ENCODE results near the gene SOBP.

Gene SOBP

GRCh38 chr6:107555449-107555848, 65.5 kb downstream of the SOBP start:
- no peak for DNase-seq (ENCODE audit: low read depth, low spot score)
- no peak overlapping the region for H3K4me3 ChIP-seq (ENCODE audit: insufficient read length, low read depth)

GRCh38 chr6:107556082-107556481, 66.2 kb downstream of the SOBP start:
- H3K27me3 ChIP-seq (ENCODE audit: insufficient read depth, insufficient read length) = no peaks in the 10 kb centered on the region

More at GRCh38 chr6:107555449-107555848, 65.5 kb downstream of the SOBP start:
- Histone ChIP-seq H3K27me3 (ENCODE audit: insufficient read depth, insufficient read length) (no peaks in the 10 kb centered on the region), H3K9me3 (ENCODE audit: insufficient read depth, low read length) (no peaks in the 10 kb centered on the region), H3K9ac (ENCODE audit: insufficient read length, low read depth) (no peak overlapping the region), H3K4me1 (ENCODE audit: insufficient read depth, insufficient read length) (peaks cover 2% of the 10 kb centered on the region), H3K36me3 (ENCODE audit: insufficient read depth, insufficient read length, low read length) (no peaks in the 10 kb centered on the region)
- no peak for TF ChIP-seq SUZ12 (IDR thresholded peaks at IDR 0.05; ENCODE audit: extremely low read depth, insufficient read depth, insufficient read length)
- TF ChIP-seq YY1 (IDR thresholded peaks at IDR 0.05; ENCODE audit: insufficient read depth, insufficient read length) = no peak
- TF ChIP-seq ZNF274 (IDR thresholded peaks at IDR 0.05; ENCODE audit: low read depth, low read length) = no peak

DNA sequence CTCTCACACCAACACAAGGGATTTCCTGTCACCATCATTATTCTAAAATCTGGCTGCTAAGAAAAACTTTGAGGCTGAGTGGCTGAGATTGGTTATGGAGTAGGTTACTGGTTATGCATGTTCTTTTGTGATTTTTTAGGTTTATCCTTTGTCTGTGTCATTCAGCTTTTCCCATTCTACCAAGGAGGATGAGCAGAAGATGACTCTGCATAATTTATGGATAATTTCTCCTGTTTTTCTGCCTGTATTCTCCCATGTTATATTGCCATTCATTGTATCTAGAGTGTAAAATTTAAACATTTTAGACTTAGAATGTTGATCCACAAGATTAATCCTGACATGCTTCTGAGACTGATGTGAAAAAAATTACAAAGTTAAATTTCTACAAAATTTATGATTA, 67.8 kb downstream of the SOBP start:
- H3K36me3 ChIP-seq (ENCODE audit: insufficient read depth, insufficient read length, low read length) = no peaks in the 10 kb centered on the region
- no peak for DNase-seq (ENCODE audit: low read depth, low spot score)
- H3K4me1 ChIP-seq (ENCODE audit: insufficient read depth, insufficient read length) = peaks cover 2% of the 10 kb centered on the region
- H3K4me3 ChIP-seq (ENCODE audit: insufficient read length, low read depth) = no peak overlapping the region
- H3K27me3 ChIP-seq (ENCODE audit: insufficient read depth, insufficient read length) = no peaks in the 10 kb centered on the region
- no peaks in the 10 kb centered on the region for H3K9me3 ChIP-seq (ENCODE audit: insufficient read depth, low read length)
- no peak overlapping the region for H3K9ac ChIP-seq (ENCODE audit: insufficient read length, low read depth)
- TF ChIP-seq SUZ12 (IDR thresholded peaks at IDR 0.05; ENCODE audit: extremely low read depth, insufficient read depth, insufficient read length) (no peak), ZNF274 (IDR thresholded peaks at IDR 0.05; ENCODE audit: low read depth, low read length) (no peak), YY1 (IDR thresholded peaks at IDR 0.05; ENCODE audit: insufficient read depth, insufficient read length) (no peak)

More at GRCh38 chr6:107556082-107556481, 66.2 kb downstream of the SOBP start:
- no peak overlapping the region for H3K4me3 ChIP-seq (ENCODE audit: insufficient read length, low read depth)
- peaks cover 2% of the 10 kb centered on the region for H3K4me1 ChIP-seq (ENCODE audit: insufficient read depth, insufficient read length)
- TF ChIP-seq ZNF274 (IDR thresholded peaks at IDR 0.05; ENCODE audit: low read depth, low read length) = no peak
- TF ChIP-seq YY1 (IDR thresholded peaks at IDR 0.05; ENCODE audit: insufficient read depth, insufficient read length) = no peak
- TF ChIP-seq SUZ12 (IDR thresholded peaks at IDR 0.05; ENCODE audit: extremely low read depth, insufficient read depth, insufficient read length) = no peak
- H3K9ac ChIP-seq (ENCODE audit: insufficient read length, low read depth) = no peak overlapping the region
- no peak for DNase-seq (ENCODE audit: low read depth, low spot score)
- H3K36me3 ChIP-seq (ENCODE audit: insufficient read depth, insufficient read length, low read length) = no peaks in the 10 kb centered on the region
- no peaks in the 10 kb centered on the region for H3K9me3 ChIP-seq (ENCODE audit: insufficient read depth, low read length)

DNA sequence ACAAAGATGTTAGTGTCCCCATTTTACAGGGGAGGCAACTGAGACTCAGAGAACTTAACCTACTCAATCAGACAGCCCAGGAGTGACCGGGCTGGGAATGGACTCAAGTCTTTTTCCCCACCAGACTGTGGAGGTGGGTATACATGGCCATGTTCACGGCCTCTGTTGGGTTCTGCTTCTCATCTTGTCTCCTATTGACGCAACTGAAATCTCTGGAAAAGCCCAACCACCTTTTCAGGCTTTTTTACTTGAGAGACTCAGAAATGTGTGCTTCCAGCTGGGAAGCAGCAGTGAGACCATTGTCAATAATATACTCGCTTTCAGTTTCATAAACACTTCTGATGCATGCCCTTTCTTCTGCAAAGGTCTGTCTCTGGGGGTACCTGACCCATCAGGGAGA, 70.7 kb downstream of the SOBP start:
- TF ChIP-seq YY1 (IDR thresholded peaks at IDR 0.05; ENCODE audit: insufficient read depth, insufficient read length) (no peak), SUZ12 (IDR thresholded peaks at IDR 0.05; ENCODE audit: extremely low read depth, insufficient read depth, insufficient read length) (no peak), ZNF274 (IDR thresholded peaks at IDR 0.05; ENCODE audit: low read depth, low read length) (no peak)
- no peak overlapping the region for H3K4me3 ChIP-seq (ENCODE audit: insufficient read length, low read depth)
- no peaks in the 10 kb centered on the region for H3K36me3 ChIP-seq (ENCODE audit: insufficient read depth, insufficient read length, low read length)
- H3K9me3 ChIP-seq (ENCODE audit: insufficient read depth, low read length) = no peaks in the 10 kb centered on the region
- no peaks in the 10 kb centered on the region for H3K4me1 ChIP-seq (ENCODE audit: insufficient read depth, insufficient read length)
- no peaks in the 10 kb centered on the region for H3K27me3 ChIP-seq (ENCODE audit: insufficient read depth, insufficient read length)
- peak; percentile 2 for DNase-seq (ENCODE audit: low read depth, low spot score)
- H3K9ac ChIP-seq (ENCODE audit: insufficient read length, low read depth) = no peak overlapping the region

DNA sequence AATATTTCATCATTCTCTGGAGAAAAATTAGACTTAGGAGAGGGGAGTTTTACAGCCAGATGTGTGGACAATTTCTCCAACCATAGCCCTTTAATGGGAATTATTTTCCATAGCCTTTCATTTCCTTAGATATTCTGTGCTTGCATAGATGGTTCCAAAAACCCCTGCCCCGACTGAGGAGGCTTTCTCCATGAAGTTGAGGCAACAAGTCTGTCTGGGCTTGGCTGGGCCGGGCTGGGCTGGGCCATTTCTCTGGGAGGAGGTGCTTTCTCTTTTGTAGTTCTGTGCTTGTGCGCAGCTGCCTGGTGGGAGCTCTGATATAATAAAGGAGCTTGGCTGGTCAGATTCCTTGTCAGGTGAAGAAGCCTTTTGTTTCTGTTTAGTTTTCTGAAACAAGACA, 71.4 kb downstream of the SOBP start:
- TF ChIP-seq SUZ12 (IDR thresholded peaks at IDR 0.05; ENCODE audit: extremely low read depth, insufficient read depth, insufficient read length) = no peak
- TF ChIP-seq ZNF274 (IDR thresholded peaks at IDR 0.05; ENCODE audit: low read depth, low read length) = no peak
- no peak for TF ChIP-seq YY1 (IDR thresholded peaks at IDR 0.05; ENCODE audit: insufficient read depth, insufficient read length)
- H3K27me3 ChIP-seq (ENCODE audit: insufficient read depth, insufficient read length) = no peaks in the 10 kb centered on the region
- no peaks in the 10 kb centered on the region for H3K9me3 ChIP-seq (ENCODE audit: insufficient read depth, low read length)
- H3K4me3 ChIP-seq (ENCODE audit: insufficient read length, low read depth) = no peak overlapping the region
- no peaks in the 10 kb centered on the region for H3K36me3 ChIP-seq (ENCODE audit: insufficient read depth, insufficient read length, low read length)
- DNase-seq (ENCODE audit: low read depth, low spot score) = no peak
- no peaks in the 10 kb centered on the region for H3K4me1 ChIP-seq (ENCODE audit: insufficient read depth, insufficient read length)
- H3K9ac ChIP-seq (ENCODE audit: insufficient read length, low read depth) = no peak overlapping the region

- Histone ChIP-seq H3K36me3 (ENCODE audit: insufficient read depth, insufficient read length, low read length) (no peaks in the 10 kb centered on the region), H3K27me3 (ENCODE audit: insufficient read depth, insufficient read length) (no peaks in the 10 kb centered on the region), H3K4me3 (ENCODE audit: insufficient read length, low read depth) (no peak overlapping the region), H3K9ac (ENCODE audit: insufficient read length, low read depth) (no peak overlapping the region), H3K4me1 (ENCODE audit: insufficient read depth, insufficient read length) (no peaks in the 10 kb centered on the region), H3K9me3 (ENCODE audit: insufficient read depth, low read length) (no peaks in the 10 kb centered on the region)
- TF ChIP-seq YY1 (IDR thresholded peaks at IDR 0.05; ENCODE audit: insufficient read depth, insufficient read length) (no peak), ZNF274 (IDR thresholded peaks at IDR 0.05; ENCODE audit: low read depth, low read length) (no peak), SUZ12 (IDR thresholded peaks at IDR 0.05; ENCODE audit: extremely low read depth, insufficient read depth, insufficient read length) (no peak)
- DNase-seq (ENCODE audit: low read depth, low spot score) = no peak
These were observed 74.0 kb downstream of the SOBP start for GRCh38 chr6:107563694-107564588.

DNA sequence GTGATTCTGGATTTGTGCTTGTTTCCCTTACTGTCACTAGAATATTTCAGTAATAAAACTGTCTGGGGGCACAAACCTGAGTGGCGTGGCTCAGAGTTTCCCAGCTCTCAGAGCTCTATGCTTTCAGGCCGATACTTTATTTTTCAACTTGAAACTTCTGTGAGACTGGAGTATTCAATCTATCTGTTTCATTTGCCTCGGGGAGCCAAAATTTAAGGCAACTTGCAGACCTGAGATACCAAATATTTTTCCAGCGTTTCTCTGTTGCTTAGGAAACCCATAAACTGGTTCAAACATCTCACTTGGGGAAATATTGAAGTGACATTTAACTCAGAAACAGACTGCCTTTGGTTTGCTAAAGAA, 74.7 kb downstream of the SOBP start:
- Histone ChIP-seq H3K36me3 (ENCODE audit: insufficient read depth, insufficient read length, low read length) (no peaks in the 10 kb centered on the region), H3K9ac (ENCODE audit: insufficient read length, low read depth) (no peak overlapping the region), H3K27me3 (ENCODE audit: insufficient read depth, insufficient read length) (no peaks in the 10 kb centered on the region), H3K9me3 (ENCODE audit: insufficient read depth, low read length) (no peaks in the 10 kb centered on the region), H3K4me3 (ENCODE audit: insufficient read length, low read depth) (no peak overlapping the region), H3K4me1 (ENCODE audit: insufficient read depth, insufficient read length) (no peaks in the 10 kb centered on the region)
- DNase-seq (ENCODE audit: low read depth, low spot score) = no peak
- TF ChIP-seq SUZ12 (IDR thresholded peaks at IDR 0.05; ENCODE audit: extremely low read depth, insufficient read depth, insufficient read length) (no peak), ZNF274 (IDR thresholded peaks at IDR 0.05; ENCODE audit: low read depth, low read length) (no peak), YY1 (IDR thresholded peaks at IDR 0.05; ENCODE audit: insufficient read depth, insufficient read length) (no peak)
